Activated CD8-positive, alpha-beta T cell treated with anti-CD3 and anti-CD28 coated beads for 36 hours (primary cell): Measurements from ENCODE around the gene CGB8. TPM values are rescaled to one million over a fixed set of nuclear protein-coding genes. Genes with fewer than 3 reads are reported as not detected.
"Not testable (repeated sequence)": the region's sequence is repeated elsewhere in the genome, so short reads cannot be mapped to it uniquely, and the experiment has no call there.

Source experiments
- ATAC-seq: fragments of 200-7000 bp; cut with Tn5 transposase; one replicate; pipeline ENCODE4 v1.10.0; 2021; ENCODE audit warnings: mild to moderate bottlenecking, moderate library complexity
- CTCF ChIA-PET: fragments of 350-600 bp; sonication (Branson Sonifier 250); formaldehyde crosslinking; loops from one replicate; lab custom pipeline; 2021; ENCODE audit warnings: antibody characterized with exemption; lab: Charles Lee
- POLR2A ChIA-PET: fragments of 350-600 bp; sonication (Branson Sonifier 250); formaldehyde crosslinking; loops from one replicate; lab custom pipeline; 2021; ENCODE audit warnings: antibody characterized with exemption; lab: Charles Lee
- DNase-seq: peaks from one replicate; pipeline ENCODE4 v3.0.0-alpha.2; 2020
- H3K27ac Mint-ChIP-seq: one replicate; pipeline ENCODE4 v1.8.0; 2021; ENCODE audit warnings: mild to moderate bottlenecking, mixed read lengths
- H3K27me3 Mint-ChIP-seq: one replicate; pipeline ENCODE4 v1.8.0; 2021; ENCODE audit warnings: mixed read lengths
- H3K36me3 Mint-ChIP-seq: one replicate; pipeline ENCODE4 v1.8.0; 2021; ENCODE audit warnings: low read depth, mixed read lengths
- H3K4me1 Mint-ChIP-seq: one replicate; pipeline ENCODE4 v1.8.0; 2021; ENCODE audit warnings: low read depth, mixed read lengths
- H3K4me3 Mint-ChIP-seq: one replicate; pipeline ENCODE4 v1.8.0; 2021; ENCODE audit warnings: mild to moderate bottlenecking, moderate library complexity, mixed read lengths
- H3K9me3 Mint-ChIP-seq: one replicate; pipeline ENCODE4 v1.8.0; 2021; ENCODE audit warnings: mixed read lengths
- CTCF ChIP-seq: fragments of 200-600 bp; IDR thresholded peaks from one replicate; pipeline ENCODE4 v1.8.0; 2022; ENCODE audit warnings: antibody characterized with exemption, mild to moderate bottlenecking
- intact Hi-C: fragments of 100-400 bp; cut with micrococcal nuclease; formaldehyde crosslinking; loops from one replicate; pipeline ENCODE4 v1.10.0; 2022
- total RNA-seq, 2 experiments: library from RNA; stranded (reverse); gene quantifications; one replicate each; pipeline ENCODE4 v1.2.3, GENCODE V29; 2021

CGB8 gene
- total RNA-seq, 2 experiments from 2014 or later = not detected

GRCh38 chr19:49084206-49085019, 35.5 kb upstream of the CGB8 start:
- TF ChIP-seq CTCF = no peak
- ChIA-PET CTCF (interaction anchor here (0.7 to 2.7 kb wide), 3 partner anchors 10 to 21 kb away, joined by 3 to 7 read pairs (median 3); no protein-coding TSS in a partner anchor), POLR2A (no interaction called here)
- no peaks in the 10 kb centered on the region for H3K27me3 Mint-ChIP-seq
- DNase-seq (no peak), ATAC-seq (no peak)
- H3K9me3 Mint-ChIP-seq = no peaks in the 10 kb centered on the region
- peak overlapping the region; percentile 94 for H3K27ac Mint-ChIP-seq
- H3K4me3 Mint-ChIP-seq = peak overlapping the region; percentile 99
- peaks cover 28% of the 10 kb centered on the region for H3K36me3 Mint-ChIP-seq
- H3K4me1 Mint-ChIP-seq = peaks cover 28% of the 10 kb centered on the region
- intact Hi-C loops = no loop called here

DNA sequence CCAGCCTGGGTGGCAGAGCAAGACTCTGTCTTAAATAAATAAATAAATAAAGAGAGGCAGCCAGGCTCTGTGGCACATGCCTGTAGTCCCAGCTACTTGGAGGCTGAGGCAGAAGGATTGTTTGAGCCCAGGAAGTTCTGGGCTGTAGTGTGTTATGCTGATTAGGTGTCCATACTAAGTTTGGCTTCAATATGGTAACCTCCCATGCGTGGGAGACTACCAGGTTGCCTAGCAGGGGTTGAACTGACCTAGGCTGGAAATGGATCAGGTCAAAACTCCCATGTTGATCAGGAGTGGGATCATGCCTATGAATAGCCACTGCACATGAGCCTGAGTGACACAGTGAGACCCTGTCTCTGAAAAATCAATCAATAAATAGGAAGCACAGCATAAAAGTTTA, 32.4 kb upstream of the CGB8 start:
- Mint-ChIP-seq H3K9me3 (no peaks in the 10 kb centered on the region), H3K27me3 (peaks cover 2% of the 10 kb centered on the region), H3K4me3 (no peak overlapping the region), H3K4me1 (peaks cover 10% of the 10 kb centered on the region), H3K36me3 (peaks cover 8% of the 10 kb centered on the region), H3K27ac (no peak overlapping the region)
- intact Hi-C loops = no loop called here
- ATAC-seq = no peak
- CTCF ChIA-PET = interaction anchor here (1.6 to 3.9 kb wide), 2 partner anchors 17 to 118 kb away, joined by 3 to 18 read pairs; no protein-coding TSS in a partner anchor
- POLR2A ChIA-PET = no interaction called here
- DNase-seq = no peak
- no peak for TF ChIP-seq CTCF

GRCh38 chr19:49080392-49080791, 31.5 kb upstream of the CGB8 start:
- intact Hi-C loops = no loop called here
- ChIA-PET POLR2A (no interaction called here), CTCF (interaction anchor here (1.6 to 3.9 kb wide), 2 partner anchors 18 to 118 kb away, joined by 3 to 18 read pairs; no protein-coding TSS in a partner anchor)
- peaks cover 6% of the 10 kb centered on the region for H3K27me3 Mint-ChIP-seq
- TF ChIP-seq CTCF = no peak
- H3K4me1 Mint-ChIP-seq = peaks cover 6% of the 10 kb centered on the region
- H3K9me3 Mint-ChIP-seq = no peaks in the 10 kb centered on the region
- H3K36me3 Mint-ChIP-seq = peaks cover 2% of the 10 kb centered on the region
- H3K27ac Mint-ChIP-seq = no peak overlapping the region
- ATAC-seq (no peak), DNase-seq (no peak)
- H3K4me3 Mint-ChIP-seq = no peak overlapping the region

DNA sequence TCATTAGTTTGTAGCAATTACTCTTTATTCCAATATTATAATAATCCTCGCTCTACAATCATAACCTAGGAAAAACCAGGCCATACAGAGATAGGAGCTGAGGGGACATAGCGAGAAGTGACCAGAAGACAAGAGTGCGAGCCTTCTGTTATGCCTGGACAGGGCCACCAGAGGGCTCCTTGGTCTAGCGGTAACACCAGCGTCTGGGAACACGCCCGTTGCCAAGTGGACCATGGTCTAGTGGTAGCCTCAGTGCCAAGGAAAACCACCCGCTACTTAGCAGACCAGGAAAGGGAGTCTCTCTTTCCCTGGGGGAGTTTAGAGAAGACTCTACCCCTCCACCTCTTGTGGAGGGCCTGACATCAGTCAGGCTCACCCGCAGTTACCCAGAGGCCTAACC, 26.0 kb upstream of the CGB8 start:
- H3K36me3 Mint-ChIP-seq, H3K4me3 Mint-ChIP-seq, ATAC-seq, H3K27ac Mint-ChIP-seq, intact Hi-C loops, H3K4me1 Mint-ChIP-seq, H3K9me3 Mint-ChIP-seq, POLR2A ChIA-PET: not testable (repeated sequence)
- CTCF ChIA-PET = interaction anchor here (1.0 to 2.4 kb wide), 5 partner anchors 12 to 150 kb away, joined by 3 to 8 read pairs (median 4); partner anchors contain the start of gene CGB7
- peaks cover 44% of the 10 kb centered on the region for H3K27me3 Mint-ChIP-seq
- peak; percentile 62 for TF ChIP-seq CTCF
- peak; percentile 33 for DNase-seq
